ENCODE measurements around the gene MAP3K20. TPM values are rescaled to one million over a fixed set of nuclear protein-coding genes. Genes with fewer than 3 reads are reported as not detected.

Gene MAP3K20
- total RNA-seq, 1 donor from 2014 or later: 18.0 TPM

- Mint-ChIP-seq H3K4me1 (no peaks in the 10 kb centered on the region), H3K4me3 (no peak overlapping the region), H3K36me3 (peaks cover 12% of the 10 kb centered on the region), H3K27ac (no peak overlapping the region), H3K27me3 (ENCODE audit: insufficient read depth, low read depth) (no peaks in the 10 kb centered on the region), H3K9me3 (peaks cover 7% of the 10 kb centered on the region)
- H4K20me1 ChIP-seq (ENCODE audit: low read depth): no peaks in the 10 kb centered on the region
- no peak overlapping the region for H3K27ac ChIP-seq
- no peaks in the 10 kb centered on the region for H3K79me2 ChIP-seq (ENCODE audit: low read depth)
- no peak overlapping the region for H3K9ac ChIP-seq
- no peaks in the 10 kb centered on the region for H3K9me3 ChIP-seq (ENCODE audit: low read depth)
- no peak overlapping the region for H3K4me3 ChIP-seq
- no peak for DNase-seq (ENCODE audit: low spot score)
- no peaks in the 10 kb centered on the region for H3K4me1 ChIP-seq
- no peaks in the 10 kb centered on the region for H3K27me3 ChIP-seq
- TF ChIP-seq CTCF (IDR thresholded peaks at IDR 0.05): no peak
- no peak for TF ChIP-seq EZH2phosphoT487 (IDR thresholded peaks at IDR 0.05)
- no peak for TF ChIP-seq EZH2 (IDR thresholded peaks at IDR 0.05)
- no peaks in the 10 kb centered on the region for H3K36me3 ChIP-seq
- no peak overlapping the region for H3K4me2 ChIP-seq
- H3F3A ChIP-seq (ENCODE audit: low read depth): no peaks in the 10 kb centered on the region
- no peak overlapping the region for H2AFZ ChIP-seq (replicated peaks)
These were observed 75.3 kb downstream of the MAP3K20 start for GRCh38 chr2:173150963-173151362.

GRCh38 chr2:173151671-173152401 lies 76.2 kb downstream of the MAP3K20 start:
- no peak overlapping the region for H2AFZ ChIP-seq (replicated peaks)
- H3K79me2 ChIP-seq (ENCODE audit: low read depth): no peaks in the 10 kb centered on the region
- H3K4me3 ChIP-seq: no peak overlapping the region
- H4K20me1 ChIP-seq (ENCODE audit: low read depth): no peaks in the 10 kb centered on the region
- no peak overlapping the region for H3K27ac Mint-ChIP-seq
- H3F3A ChIP-seq (ENCODE audit: low read depth): no peaks in the 10 kb centered on the region
- no peak overlapping the region for H3K27ac ChIP-seq
- H3K36me3 ChIP-seq: no peaks in the 10 kb centered on the region
- H3K27me3 Mint-ChIP-seq (ENCODE audit: insufficient read depth, low read depth): no peaks in the 10 kb centered on the region
- H3K36me3 Mint-ChIP-seq: peaks cover 16% of the 10 kb centered on the region
- H3K4me3 Mint-ChIP-seq: no peak overlapping the region
- DNase-seq (ENCODE audit: low spot score): no peak
- no peak overlapping the region for H3K4me2 ChIP-seq
- H3K9me3 Mint-ChIP-seq: peaks cover 11% of the 10 kb centered on the region
- H3K27me3 ChIP-seq: no peaks in the 10 kb centered on the region
- H3K9me3 ChIP-seq (ENCODE audit: low read depth): no peaks in the 10 kb centered on the region
- H3K9ac ChIP-seq: no peak overlapping the region
- no peaks in the 10 kb centered on the region for H3K4me1 ChIP-seq
- no peaks in the 10 kb centered on the region for H3K4me1 Mint-ChIP-seq
- TF ChIP-seq CTCF (IDR thresholded peaks at IDR 0.05) (no peak), EZH2phosphoT487 (IDR thresholded peaks at IDR 0.05) (no peak), EZH2 (IDR thresholded peaks at IDR 0.05) (no peak)

GRCh38 chr2:173153301-173153885 lies 77.7 kb downstream of the MAP3K20 start:
- no peaks in the 10 kb centered on the region for H3K36me3 ChIP-seq
- Mint-ChIP-seq H3K9me3 (peaks cover 14% of the 10 kb centered on the region), H3K36me3 (peaks cover 19% of the 10 kb centered on the region), H3K27ac (no peak overlapping the region), H3K4me1 (no peaks in the 10 kb centered on the region), H3K27me3 (ENCODE audit: insufficient read depth, low read depth) (no peaks in the 10 kb centered on the region), H3K4me3 (no peak overlapping the region)
- H3K27ac ChIP-seq: no peak overlapping the region
- TF ChIP-seq CTCF (IDR thresholded peaks at IDR 0.05) (no peak), EZH2phosphoT487 (IDR thresholded peaks at IDR 0.05) (no peak), EZH2 (IDR thresholded peaks at IDR 0.05) (no peak)
- no peaks in the 10 kb centered on the region for H3F3A ChIP-seq (ENCODE audit: low read depth)
- H3K4me2 ChIP-seq: no peak overlapping the region
- no peak overlapping the region for H2AFZ ChIP-seq (replicated peaks)
- no peak overlapping the region for H3K4me3 ChIP-seq
- no peaks in the 10 kb centered on the region for H3K4me1 ChIP-seq
- H3K9ac ChIP-seq: no peak overlapping the region
- H4K20me1 ChIP-seq (ENCODE audit: low read depth): no peaks in the 10 kb centered on the region
- H3K79me2 ChIP-seq (ENCODE audit: low read depth): no peaks in the 10 kb centered on the region
- no peak for DNase-seq (ENCODE audit: low spot score)
- no peaks in the 10 kb centered on the region for H3K9me3 ChIP-seq (ENCODE audit: low read depth)
- H3K27me3 ChIP-seq: no peaks in the 10 kb centered on the region

Measured in neural progenitor cell (in vitro differentiated cells).